WERI-Rb-1 (cell line): Measurements from ENCODE around the gene RRAGD.
"Not testable (repeated sequence)": the region's sequence is repeated elsewhere in the genome, so short reads cannot be mapped to it uniquely, and the experiment has no call there.

ENCODE experiments used
- DNase-seq: peaks from one replicate; pipeline ENCODE4 v3.0.0-alpha.2; 2020
- H3K27ac ChIP-seq: fragments of 250-450 bp; sonication (Bioruptor Pico); 2 replicates; pipeline ENCODE4 v1.5.1; 2020; ENCODE audit warnings: mild to moderate bottlenecking, moderate library complexity
- H3K27me3 ChIP-seq: fragments of 250-450 bp; sonication (Bioruptor Pico); 2 replicates; pipeline ENCODE4 v1.5.1; 2021; ENCODE audit warnings: mild to moderate bottlenecking, low read depth, moderate library complexity; ENCODE audit not compliant: insufficient read depth, severe bottlenecking
- H3K36me3 ChIP-seq: fragments of 250-450 bp; sonication (Bioruptor Pico); 2 replicates; pipeline ENCODE4 v1.5.1; 2020; ENCODE audit warnings: mild to moderate bottlenecking, moderate library complexity
- H3K4me3 ChIP-seq: 2 replicates; pipeline ENCODE4 v1.5.1; 2011; ENCODE audit warnings: low read depth, mild to moderate bottlenecking, control low read depth, low read length
- H3K9me3 ChIP-seq: fragments of 250-450 bp; sonication (Bioruptor Pico); 2 replicates; pipeline ENCODE4 v1.5.1; 2021; ENCODE audit warnings: mild to moderate bottlenecking, moderate library complexity; ENCODE audit not compliant: severe bottlenecking
- CTCF ChIP-seq: IDR thresholded peaks from 2 replicates; pipeline ENCODE4 v1.5.1; 2011; ENCODE audit warnings: low read depth, mild to moderate bottlenecking, control low read depth, inconsistent platforms, low read length

RRAGD gene

DNA sequence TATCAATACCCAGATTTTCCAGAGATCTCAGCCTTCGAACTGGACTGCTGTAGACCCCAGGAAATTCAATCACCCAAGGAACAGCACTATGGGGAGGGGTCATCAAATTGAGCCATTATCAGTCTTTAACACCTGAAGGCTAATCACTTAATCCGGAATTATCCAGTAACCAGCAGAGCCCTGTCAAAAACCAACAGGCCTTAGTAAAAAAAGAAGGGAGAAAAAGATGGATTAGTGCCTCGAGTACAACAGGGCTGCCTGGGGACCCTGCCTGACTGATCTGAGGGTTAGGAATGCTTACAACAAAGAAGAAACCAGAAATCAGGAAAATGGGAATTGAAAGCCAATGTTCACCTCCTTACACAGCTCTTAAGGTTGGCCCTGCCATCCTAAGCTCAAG lies 7.6 kb downstream of the RRAGD start:
- Histone ChIP-seq H3K27ac (peak overlapping the region; percentile 55), H3K4me3 (no peak overlapping the region; the same call in 1 of the 2 replicates), H3K9me3 (no peaks in the 10 kb centered on the region), H3K36me3 (no peaks in the 10 kb centered on the region), H3K27me3 (no peaks in the 10 kb centered on the region)
- no peak for TF ChIP-seq CTCF
- DNase-seq: peak; percentile 54

DNA sequence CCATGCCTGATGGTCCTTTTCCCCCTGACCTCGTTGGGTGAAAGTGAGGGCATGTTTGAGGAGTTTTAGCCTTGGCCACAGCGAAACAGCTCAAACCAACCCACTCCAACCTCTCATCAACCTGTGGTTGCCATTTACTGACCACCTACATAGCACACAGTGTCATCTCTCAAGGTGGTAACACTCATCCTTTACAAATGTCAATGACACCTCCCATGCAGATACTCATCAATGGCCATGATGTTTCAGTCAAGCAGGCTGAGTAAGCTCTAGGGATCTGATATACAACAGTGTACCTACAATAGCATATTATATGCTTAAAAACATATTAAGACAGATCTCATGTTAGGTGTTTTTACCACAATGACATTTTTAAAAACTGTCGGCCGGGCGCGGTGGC lies 9.3 kb downstream of the RRAGD start:
- no peak for DNase-seq
- 0 out of 2 replicates have a peak, but pooled peaks cover 3% of the 10 kb centered on the region for H3K36me3 ChIP-seq
- no peak for TF ChIP-seq CTCF
- no peaks in the 10 kb centered on the region for H3K27me3 ChIP-seq
- no peak overlapping the region for H3K4me3 ChIP-seq
- H3K27ac ChIP-seq: no peak overlapping the region
- no peaks in the 10 kb centered on the region for H3K9me3 ChIP-seq

GRCh38 chr6:89400912-89401399 lies 11.1 kb downstream of the RRAGD start:
- no peaks in the 10 kb centered on the region for H3K9me3 ChIP-seq
- no peak overlapping the region for H3K4me3 ChIP-seq
- peaks cover 3% of the 10 kb centered on the region; the same call in 1 of the 2 replicates for H3K36me3 ChIP-seq
- H3K27ac ChIP-seq: no peak overlapping the region
- no peak for TF ChIP-seq CTCF
- no peak for DNase-seq
- H3K27me3 ChIP-seq: no peaks in the 10 kb centered on the region

- no peak overlapping the region for H3K4me3 ChIP-seq
- peaks cover 3% of the 10 kb centered on the region; the same call in 1 of the 2 replicates for H3K36me3 ChIP-seq
- no peak for TF ChIP-seq CTCF
- H3K9me3 ChIP-seq: no peaks in the 10 kb centered on the region
- DNase-seq: no peak
- no peaks in the 10 kb centered on the region for H3K27me3 ChIP-seq
- H3K27ac ChIP-seq: 0 out of 2 replicates have a peak overlapping the region, but pooled peaks have one; percentile 11
Measured at GRCh38 chr6:89400050-89400449, 12.0 kb downstream of the RRAGD start.

GRCh38 chr6:89398762-89399525 lies 13.1 kb downstream of the RRAGD start:
- no peaks in the 10 kb centered on the region for H3K9me3 ChIP-seq
- DNase-seq: no peak
- no peak overlapping the region for H3K27ac ChIP-seq
- no peak for TF ChIP-seq CTCF
- no peaks in the 10 kb centered on the region for H3K27me3 ChIP-seq
- H3K36me3 ChIP-seq: peaks cover 3% of the 10 kb centered on the region; the same call in 1 of the 2 replicates
- H3K4me3 ChIP-seq: no peak overlapping the region

DNA sequence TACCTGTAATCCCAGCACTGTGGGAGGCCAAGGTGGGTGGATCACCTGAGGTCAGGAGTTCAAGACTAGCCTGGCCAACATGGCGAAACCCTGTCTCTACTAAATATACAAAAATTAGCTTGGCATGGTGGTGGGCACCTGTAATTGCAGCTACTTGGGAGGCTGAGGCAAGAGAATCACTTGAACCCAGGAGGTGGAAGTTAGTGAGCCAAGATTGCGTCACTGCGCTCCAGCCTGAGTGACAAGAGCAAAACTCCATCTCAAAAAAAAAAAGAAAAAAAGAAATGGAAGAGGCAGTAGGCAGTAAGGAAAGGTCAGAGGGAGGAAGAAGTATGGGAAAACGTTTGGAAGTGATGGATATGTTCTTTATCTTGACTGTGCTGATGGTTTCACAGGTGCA lies 14.2 kb downstream of the RRAGD start:
- H3K4me3 ChIP-seq, H3K36me3 ChIP-seq, H3K9me3 ChIP-seq, H3K27ac ChIP-seq, DNase-seq, H3K27me3 ChIP-seq: not testable (repeated sequence)
